Fibroblast of skin of right quadriceps (primary cell): ENCODE measurements around the gene CLASRP.

Source experiments
- DNase-seq: peaks from one replicate; pipeline ENCODE4 v3.0.0-alpha.2; 2013

The CLASRP gene

DNA sequence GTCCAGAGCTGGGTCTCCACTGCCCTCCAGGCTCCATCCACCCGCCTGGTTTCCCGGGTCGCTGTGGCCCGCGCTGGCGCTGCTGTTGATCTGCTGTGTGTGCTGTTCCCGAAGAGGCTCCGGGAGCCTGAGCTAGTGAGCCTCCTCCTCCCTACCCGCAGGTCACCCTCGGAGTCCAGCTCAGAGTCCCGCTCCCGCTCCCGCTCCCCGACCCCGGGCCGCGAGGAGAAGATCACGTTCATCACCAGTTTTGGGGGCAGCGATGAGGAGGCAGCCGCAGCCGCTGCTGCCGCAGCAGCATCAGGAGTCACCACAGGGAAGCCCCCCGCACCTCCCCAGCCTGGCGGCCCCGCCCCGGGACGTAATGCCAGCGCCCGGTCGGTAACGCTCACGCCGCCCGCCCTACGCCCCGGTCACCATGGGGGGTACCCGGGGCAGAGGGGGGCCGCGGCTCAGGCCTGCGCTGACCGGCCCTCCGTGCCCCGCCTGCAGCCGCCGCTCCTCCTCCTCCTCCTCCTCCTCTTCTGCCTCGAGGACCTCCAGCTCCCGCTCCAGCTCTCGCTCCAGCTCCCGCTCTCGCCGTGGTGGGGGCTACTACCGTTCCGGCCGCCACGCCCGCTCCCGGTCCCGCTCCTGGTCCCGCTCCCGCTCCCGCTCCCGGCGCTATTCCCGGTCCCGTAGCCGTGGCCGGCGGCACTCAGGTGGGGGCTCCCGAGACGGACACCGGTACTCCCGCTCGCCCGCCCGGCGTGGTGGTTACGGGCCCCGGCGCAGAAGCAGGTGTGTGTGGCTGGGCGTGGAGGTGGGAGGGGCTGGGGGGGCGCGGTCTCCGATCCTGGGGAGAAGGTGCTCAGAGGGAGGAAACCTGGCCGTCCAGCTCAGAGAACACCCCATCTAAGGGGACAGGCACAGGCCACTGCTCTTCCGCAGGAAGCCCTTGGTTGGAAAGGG lies 25.3 kb downstream of the CLASRP start:
- no peak for DNase-seq

DNA sequence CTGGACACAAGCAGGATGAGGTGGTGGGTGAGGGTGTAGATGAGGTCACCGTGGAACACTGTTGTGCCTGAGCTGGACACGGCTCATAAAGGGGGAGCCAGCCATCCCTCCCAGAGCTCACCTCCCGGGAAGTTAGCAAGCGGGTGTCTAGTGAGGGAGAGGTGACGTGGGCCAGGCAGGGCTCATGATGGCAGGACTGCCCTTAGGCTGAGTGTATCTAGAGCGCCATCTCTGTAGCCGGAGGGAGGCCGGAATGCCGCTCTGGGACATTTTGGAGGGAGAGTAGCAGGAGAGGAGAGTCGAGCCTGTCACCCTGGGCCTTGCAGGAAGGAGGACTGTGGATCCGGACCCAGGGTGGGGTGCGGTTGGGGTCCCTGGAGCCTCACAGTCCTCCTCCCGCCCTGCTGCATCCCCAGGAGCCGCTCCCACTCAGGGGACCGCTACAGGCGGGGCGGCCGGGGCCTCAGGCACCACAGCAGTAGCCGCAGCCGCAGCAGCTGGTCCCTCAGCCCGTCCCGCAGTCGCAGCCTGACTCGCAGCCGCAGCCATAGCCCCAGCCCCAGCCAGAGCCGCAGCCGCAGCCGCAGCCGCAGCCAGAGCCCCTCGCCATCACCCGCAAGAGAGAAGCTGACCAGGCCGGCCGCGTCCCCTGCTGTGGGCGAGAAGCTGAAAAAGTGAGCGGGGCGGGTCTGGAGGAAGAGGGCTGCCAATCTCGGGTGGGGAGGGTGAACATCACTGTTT lies 28.2 kb downstream of the CLASRP start:
- no peak for DNase-seq

DNA sequence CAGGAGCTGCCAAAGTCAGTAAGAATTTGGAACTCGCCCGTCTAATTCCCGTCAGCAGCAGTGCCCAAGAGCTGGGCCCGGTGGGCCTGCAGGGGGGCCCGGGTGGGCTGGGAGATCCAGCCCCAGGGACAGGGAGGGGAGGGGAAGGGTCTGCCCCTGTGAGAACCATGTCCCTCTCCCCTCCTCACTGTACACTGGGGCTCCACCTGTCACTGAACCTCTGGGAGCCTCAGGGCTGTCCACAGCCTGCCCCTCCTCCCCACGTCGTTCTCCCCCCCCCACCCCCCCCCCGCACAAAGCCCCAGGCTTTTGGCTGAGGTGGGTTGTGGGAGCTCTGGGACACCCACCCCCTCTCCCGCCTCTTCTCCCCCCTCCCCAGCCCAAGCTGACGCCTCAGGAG lies 29.2 kb downstream of the CLASRP start:
- no peak for DNase-seq

DNA sequence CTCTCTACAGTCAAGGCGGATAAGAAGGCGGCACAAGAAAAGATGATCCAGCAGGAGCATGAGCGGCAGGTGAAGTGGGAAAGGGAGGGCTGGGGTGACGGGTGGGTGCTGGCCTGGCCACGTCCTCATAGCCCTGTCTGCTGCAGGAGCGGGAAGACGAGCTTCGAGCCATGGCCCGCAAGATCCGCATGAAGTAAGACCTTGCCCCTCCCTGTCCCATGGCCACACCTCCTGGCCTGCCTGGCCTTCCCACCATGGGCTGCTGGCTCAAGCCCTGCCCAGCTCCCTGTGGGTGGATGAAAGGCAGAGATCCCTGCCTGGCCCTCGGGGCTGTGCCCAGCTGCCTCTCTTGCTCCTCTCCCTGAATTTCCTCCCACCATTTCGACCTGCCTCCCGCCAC lies 30.2 kb downstream of the CLASRP start:
- DNase-seq, result no peak

DNA sequence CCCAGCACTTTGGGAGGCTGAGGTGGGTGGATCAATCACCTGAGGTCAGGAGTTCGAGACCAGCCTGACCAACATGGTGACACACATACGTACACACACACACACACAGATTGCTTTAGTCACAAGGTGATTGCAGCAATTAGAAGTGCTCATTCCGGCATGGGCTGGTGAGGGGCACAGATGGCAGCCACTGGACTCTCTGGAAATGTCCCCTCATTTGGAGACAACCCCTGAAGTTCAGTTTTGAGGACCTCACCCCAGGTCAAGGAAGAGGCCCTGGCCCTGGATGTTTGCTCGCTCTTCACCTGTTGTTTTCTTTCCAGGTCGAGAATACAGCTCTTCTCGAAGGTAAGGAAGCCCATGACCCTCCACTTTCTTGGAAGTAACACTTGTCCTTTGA lies 31.4 kb downstream of the CLASRP start:
- no peak for DNase-seq

DNA sequence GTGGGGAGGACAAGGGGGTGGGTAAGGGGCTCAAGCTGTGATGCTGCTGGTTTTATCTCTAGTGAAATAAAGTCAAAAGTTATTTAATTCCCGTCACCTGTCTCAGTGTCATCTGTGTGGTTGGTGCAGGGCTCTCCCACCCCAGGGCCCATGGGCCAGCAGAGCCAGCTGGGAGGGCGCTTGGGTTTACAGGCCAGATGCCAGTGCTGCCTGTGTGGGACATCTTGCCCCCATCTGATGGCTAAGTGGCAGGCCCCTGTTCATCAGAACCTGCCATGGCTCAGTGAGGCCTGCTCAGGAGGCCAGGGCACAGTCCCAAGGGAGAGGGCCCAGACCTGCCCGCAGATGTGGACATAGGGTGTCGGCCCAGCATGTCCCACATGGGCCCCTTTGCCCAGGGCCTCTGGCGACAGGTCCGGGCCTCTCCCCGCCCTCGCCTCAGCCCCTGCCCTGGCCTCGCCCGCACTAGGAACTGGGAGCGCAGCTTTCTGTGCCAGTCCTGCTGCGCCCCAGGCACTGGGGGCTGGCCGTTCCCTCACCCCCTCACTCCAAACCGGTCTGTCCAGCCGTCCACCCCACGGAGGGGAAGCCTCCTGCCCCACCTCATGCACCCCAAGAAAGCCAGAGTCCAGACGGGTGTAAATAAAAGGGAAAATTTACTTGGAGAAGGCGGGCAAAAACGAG lies 32.2 kb downstream of the CLASRP start:
- no peak for DNase-seq

DNA sequence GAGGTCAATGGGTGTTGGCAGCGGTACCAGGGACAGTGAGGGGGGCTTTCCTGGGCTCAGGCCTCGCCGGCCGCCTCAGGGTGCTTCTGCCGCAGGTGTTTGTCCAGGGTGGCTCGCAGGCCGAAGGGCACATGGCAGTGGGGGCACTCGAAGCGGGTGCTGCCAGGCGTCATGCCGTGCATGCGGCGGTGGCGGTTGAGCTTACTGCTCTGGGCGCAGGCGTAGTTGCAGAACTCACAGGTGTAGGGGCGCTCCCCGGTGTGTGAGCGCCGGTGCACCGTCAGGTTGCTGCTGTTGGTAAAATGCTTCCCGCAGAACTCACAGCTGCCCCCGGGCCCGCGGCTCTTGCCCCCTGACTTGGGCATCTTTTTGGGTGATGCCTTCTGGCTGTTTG lies 32.7 kb downstream of the CLASRP start:
- no peak for DNase-seq

DNA sequence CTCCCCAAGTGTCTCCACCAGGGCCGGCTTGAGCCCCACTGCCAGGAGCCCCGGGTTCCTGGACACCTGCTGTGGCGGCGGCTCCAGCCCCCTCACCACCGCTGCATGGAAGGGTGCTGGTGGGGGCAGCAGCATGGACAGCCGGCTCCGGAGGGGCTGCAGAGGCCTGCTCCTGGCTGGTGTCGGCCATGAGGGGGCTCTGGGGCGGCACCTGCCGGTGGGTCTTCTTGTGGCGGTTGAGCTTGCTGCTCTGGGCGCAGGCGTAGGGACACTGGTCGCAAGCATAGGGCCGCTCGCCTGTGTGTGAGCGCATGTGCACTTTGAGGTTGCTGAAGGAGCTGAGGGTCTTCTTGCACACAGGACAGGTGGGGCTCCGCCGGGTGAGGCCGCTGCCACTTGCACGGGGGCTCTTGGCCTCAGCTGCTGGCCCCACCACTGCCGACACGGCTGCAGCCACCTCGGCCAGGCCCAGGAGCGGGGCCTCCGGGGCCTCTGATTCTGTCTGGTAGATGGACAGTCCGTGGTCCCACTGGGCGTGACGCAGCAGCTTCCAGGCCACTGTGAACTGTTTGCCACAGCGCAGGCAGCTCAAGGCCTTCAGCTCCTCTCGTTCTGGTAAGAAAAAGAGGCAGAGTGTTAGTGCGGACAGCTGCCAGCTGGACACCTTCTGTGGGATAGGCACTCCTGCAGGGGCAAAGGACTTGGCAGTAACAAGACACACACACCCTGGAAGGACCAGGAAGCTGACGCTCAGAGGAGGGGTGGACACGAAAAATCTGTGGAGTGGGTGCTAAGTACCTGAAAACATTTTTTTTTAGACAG lies 33.3 kb downstream of the CLASRP start:
- no peak for DNase-seq

DNA sequence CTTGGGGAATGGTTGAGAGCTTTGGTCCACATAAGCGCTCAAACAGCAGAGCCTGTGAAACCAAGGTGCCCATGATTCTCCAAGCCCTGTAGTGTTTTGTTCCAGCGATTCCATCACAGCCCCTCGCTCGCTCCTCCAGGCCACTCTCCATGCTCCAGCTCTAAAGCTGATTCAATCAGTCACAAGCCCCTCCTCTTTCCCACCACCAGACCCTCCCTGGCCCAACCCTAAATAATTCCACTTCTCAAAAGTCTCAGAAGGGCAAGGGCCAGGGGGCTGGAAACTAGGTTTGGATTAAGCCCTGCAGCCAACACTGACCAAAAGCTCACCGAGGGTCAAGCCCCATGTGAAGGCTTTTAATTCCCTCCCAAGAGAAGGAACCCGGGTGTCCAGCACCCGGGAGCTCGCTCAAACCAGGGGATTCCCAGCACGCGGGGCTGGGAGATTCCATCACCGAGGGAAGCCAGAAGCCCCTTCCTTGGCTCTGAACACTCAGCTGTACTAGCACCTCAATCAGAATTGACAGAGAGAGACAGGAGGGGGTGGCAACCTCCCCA lies 36.0 kb downstream of the CLASRP start:
- DNase-seq, result no peak

DNA sequence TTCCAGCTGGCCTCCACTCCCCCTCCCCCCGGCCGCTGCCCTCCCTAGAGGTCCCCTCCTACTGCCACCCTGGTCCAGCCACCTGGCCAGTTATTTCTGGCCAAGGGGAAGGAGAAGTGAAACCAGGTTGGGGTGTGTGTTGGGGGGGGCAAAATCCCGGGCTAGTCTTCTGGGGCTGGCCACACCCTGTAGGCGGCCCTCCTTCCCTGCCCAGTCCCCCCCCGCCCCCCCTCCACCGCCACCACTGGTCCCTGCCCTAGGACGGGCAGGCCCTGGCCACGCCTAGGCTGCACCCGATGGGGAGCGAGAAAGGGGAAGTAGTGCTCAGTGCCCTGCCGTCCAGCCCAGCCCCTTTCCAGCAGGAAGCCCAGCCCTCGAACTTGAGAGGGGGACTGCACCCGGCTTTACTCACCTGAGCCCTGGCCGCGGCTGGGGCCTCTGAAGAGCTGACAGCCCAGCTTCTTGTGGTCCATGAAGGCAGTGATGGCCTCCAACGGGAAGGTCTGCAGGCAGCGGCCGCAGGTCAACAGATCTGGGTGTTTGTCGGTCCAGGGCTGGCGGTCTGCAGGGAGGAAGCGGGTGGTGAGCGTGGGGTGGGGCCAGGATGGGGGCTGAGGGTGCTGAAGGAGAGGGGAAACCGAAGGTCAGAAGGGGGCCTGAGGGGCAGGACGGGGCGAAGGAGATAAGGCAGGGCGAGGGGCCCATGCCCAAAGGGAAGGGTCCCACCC lies 36.6 kb downstream of the CLASRP start:
- no peak for DNase-seq

DNA sequence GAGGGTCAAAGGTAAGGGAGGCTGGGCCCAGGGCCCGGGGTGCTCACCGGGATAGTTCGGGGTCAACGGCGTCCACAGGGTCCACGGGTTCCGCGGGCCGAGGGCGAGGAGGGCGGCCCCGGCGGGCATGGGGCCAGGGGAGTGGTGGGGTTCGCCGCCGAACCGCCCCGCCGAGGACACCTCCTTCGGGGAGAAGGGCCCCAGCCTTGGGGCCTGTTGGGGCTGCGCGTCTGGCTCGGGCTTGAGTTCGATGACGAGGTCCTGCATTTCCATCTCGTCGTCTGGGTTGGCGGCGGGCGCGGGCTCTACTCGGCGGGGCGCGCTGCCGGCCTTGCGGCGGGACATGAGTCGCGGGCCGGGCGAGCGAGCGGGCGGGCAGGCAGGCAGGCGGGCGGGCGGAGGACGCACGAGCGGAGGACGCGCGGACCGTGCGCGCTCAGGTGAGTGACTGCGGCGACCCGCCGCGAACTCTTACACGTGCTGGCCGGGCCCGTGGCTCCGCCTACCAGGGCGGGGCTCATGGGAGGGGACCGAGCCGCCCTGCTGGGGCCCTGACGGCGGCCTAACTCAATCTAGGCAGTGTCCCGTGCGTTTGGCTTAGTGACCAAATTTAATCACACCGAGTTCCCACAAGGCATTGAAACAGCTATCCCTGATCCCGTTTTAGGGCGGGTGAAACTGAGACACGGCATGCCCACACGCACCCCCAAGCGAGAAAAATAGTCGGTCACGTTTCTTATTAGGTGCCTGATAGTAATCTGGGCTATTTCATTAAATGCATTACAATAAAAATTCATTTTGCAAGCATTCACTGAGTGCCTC lies 37.4 kb downstream of the CLASRP start, which contains the start of gene ZNF296:
Gene ZNF296 (minus strand): TSS at position 450 of the 822 bp plus-strand sequence. CDS start 105 bp downstream, at position 345.
- peak; percentile 37 for DNase-seq

DNA sequence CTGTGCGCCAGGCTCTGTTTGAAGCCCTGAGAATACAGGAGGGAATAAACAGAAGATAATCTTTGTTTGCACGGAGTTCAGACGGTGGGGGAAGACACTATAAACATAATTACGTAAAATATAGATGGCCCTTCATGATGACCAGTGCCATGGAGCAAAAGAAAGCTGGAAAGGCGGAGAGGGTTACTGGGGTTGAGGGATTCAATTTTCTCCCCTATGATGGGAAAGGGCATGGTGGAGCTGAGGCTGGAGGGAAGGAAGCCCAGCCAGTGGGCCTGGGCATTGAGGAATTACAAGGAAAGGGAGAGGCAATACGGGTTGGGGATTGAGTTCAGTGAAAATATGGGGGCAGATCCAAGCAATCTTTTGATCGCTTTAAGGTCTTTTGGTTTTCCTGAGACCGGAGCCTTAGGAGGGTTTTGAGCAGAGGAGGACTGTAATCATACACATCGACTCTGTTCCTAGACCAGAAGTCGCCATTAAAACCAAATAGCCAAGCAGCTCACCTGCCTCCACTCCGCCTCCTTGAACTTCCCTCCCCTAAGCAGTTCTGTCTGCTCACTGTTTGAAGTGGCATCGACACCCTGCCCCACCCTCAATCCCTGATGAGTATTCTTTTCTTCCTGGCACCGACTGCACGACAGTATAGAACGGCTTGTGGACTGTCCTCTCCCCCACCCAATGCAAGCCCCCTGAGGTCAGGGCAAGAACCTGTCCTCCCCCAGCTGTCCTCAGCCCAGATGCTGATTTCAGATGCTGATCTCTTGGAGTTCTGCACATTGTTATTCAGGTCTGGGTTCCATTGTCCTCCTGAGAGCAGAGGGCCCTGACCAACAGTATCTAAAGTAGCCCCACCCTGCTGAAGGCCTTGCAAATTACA lies 38.2 kb downstream of the CLASRP start:
- DNase-seq, result no peak

DNA sequence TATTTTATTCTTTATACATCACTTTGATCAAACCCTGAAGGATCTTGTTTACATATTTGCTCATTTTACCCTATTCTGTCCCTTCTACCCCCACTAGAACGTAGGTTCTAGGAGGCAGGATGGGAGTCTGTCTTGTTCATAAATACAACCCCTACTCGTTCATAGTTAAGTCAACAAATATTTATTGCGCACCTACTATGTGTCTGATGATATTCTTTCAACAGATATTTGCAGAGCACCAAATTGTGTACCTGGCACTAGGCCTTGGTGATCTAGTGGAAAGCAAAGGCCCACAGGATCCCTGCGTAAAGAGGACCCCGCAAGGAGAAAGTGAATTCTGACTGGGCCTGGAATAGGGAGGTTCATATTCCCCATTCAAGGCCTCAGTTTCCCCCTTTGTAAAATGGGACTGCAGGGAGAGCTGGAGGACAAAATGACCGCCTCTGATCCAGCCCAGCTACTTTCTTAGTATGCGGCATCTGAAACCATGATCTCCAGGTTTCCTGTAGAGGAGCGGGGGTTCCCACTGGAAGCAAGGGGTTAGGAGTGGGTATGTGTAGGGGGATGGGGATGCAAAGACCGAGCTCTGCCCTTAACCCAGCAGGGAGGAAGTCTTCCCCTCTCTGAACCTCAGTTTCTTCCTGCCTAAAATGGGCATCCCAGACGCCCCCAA lies 39.7 kb downstream of the CLASRP start:
- DNase-seq, result no peak

DNA sequence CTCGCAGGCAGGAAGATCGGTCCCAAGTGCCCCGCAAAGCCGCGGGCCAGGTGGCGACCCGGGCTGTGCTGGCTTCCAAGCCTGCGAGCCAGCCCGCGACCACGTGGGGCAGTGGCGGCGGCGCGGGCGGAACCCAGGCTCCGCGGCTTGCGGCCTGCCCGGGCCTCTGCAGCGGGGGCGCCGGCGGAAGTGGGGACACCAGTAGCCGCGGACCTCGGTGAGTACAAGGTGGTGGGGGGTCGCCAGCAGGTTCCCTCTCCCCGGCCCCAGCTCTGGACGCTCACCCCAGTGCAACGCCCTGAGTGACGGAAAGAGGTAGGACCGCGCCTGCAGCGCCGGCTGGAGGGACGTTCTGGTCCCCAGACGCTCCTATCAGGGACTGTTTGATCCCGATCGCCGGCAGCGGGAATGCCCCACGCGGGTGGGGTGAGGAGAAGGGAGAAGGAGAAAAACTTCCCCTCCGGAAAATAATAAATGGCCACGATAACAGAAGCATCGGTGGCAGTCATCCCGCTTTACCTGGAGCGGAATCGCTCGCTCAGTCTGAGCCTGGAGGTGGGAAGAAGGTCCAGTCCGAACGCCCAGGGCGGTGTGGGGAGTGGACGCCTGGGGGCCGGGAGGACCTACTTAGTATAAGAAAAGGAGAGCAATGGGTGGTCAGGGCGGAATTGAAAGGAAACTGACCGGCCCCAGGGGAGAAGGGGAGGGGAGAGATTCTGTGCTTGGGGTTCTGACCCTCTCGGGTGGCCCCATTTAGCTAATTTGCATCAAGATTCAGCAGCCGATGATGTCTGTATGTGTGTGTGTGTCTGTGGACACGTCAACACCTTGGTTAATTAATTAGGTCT lies 40.4 kb downstream of the CLASRP start, which contains the start of gene GEMIN7:
Gene GEMIN7 (plus strand): TSS at position 198 of the 848 bp plus-strand sequence. CDS start 10,855 bp downstream, outside the sequence.
- DNase-seq, result peak; percentile 76

DNA sequence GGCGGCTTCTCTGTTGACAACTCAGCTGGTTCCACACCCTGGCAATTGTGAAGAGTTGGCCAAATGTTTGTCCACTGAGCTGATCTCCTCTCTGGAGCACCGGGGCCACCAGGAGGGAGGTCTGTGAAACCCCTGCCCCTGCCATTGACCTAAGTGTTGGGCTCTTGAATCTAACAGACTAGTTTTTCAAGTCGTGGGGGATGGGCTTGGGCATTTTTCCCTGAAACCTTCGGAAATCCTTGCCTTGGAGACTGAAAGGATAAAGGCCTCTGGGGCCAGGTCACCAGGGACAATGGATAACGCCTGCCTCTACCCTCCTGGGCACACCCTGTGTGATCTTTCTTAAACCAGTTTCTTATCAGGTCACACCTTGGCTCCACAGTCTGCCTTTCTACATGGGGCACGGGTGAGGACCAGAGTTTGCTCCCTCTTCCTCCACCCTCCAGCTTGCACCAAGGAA lies 41.1 kb downstream of the CLASRP start:
- DNase-seq, result no peak

DNA sequence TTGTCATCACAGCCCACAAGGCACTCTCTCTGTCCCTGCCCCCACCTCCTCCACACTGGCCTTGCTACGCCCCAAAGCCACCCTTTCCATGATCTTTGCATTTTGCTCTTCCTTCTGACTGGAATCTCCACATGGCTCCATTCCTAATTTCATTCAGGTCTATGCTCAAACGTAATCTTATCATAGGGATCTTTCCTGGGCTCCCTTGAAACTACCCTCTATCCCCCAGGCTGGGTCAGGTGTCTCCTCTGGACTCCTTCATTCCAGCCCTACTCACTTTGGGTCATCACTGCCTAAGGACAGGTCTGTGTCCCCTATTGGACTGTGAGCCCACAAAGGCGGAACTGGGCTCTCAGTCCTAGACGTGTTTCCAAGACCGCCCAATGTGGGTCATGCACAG lies 43.3 kb downstream of the CLASRP start:
- no peak for DNase-seq

DNA sequence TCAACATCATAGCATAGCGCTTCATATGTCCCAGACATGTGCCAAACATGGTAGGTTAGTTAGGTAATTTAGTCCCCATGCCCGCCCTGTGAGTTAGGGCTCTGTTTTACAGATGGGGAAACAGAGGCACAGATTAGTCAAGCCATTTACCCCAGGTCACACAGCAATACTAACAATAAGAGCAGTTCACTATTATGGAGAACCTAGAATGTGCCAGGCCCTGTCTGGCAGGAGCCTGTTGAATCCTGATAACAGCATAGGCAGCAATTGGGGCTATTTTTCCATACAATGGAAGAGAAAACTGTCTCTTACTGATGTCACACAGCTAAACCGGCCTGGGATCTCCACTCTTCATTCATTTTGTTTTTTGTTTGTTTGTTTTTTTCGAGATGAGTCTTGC lies 47.6 kb downstream of the CLASRP start:
- no peak for DNase-seq

DNA sequence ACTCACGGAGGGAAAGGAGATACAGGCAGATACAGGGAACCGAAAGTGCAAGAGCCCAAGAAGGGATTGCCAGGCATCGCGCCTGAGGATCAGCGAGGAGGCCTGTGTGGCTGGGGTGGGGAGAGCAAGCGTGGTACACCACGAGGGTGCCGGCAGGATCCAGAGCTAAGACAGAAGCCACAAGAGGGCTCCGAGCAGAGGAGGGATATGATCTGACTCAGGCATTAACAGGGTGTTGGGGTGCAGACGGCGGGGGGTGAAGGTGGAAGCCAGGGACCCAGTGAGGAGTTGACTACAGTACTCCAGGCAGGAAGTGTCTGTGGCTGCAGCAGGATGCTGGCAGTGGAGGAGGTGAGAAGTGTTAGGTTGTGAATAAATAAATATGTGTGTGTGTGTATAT lies 48.7 kb downstream of the CLASRP start:
- no peak for DNase-seq
